Measurements from ENCODE around the gene ROBO4.

Gene ROBO4

DNA sequence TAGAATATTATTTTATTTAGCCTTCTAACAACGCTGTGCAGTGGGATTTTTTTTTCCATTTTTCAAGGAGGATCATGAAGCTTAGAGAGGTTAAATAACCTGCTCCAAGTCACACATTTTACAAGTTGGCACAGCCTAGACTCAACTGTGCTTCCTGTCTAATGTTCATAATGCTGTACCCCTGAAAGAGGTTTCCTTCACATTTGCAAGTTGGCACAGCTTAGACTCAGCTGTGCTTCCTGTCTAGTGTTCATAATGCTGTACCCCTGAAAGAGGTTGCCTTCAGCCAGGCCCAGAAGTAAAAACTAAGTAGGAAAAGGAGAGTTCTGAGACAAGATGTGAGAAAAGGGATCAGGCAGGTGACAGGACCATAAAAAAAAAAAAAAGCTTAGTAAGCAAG, 46.1 kb upstream of the ROBO4 start:
- no peak overlapping the region for H3K4me2 ChIP-seq

DNA sequence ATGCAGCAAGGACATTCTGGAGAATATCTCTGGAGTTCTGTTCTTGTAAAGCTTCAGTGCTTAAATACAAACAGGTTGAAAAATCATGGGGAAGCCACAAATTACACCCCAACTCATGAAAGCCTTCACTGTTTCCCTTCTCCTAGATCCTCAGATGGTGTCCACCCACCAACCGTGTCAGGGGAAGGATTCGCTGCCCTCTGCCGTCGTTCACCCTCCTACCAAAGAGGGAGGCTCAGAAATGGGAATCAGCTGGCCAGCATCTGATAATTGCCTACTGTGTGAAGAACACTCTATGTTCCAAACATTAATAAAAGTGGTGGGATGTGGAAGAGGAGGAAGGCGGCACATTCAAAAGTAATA, 45.6 kb upstream of the ROBO4 start:
- Histone ChIP-seq H3K4me2 (no peak overlapping the region), H3K9ac (no peak overlapping the region), H2AFZ (ENCODE audit: low read depth) (no peak overlapping the region), H3K4me3 (IDR thresholded peaks at IDR 0.05; ENCODE audit: insufficient read depth, low read depth, low read length) (no peak overlapping the region), H3K4me1 (ENCODE audit: low read depth, poor library complexity, severe bottlenecking) (no peaks in the 10 kb centered on the region), H3K27ac (no peak overlapping the region), H3K36me3 (ENCODE audit: insufficient read depth) (no peaks in the 10 kb centered on the region), H4K20me1 (ENCODE audit: insufficient read depth) (no peaks in the 10 kb centered on the region), H3K27me3 (ENCODE audit: insufficient read depth, low read depth) (no peaks in the 10 kb centered on the region), H3K79me2 (ENCODE audit: insufficient read depth, low read depth) (no peaks in the 10 kb centered on the region)
- TF ChIP-seq, protein P1, sequence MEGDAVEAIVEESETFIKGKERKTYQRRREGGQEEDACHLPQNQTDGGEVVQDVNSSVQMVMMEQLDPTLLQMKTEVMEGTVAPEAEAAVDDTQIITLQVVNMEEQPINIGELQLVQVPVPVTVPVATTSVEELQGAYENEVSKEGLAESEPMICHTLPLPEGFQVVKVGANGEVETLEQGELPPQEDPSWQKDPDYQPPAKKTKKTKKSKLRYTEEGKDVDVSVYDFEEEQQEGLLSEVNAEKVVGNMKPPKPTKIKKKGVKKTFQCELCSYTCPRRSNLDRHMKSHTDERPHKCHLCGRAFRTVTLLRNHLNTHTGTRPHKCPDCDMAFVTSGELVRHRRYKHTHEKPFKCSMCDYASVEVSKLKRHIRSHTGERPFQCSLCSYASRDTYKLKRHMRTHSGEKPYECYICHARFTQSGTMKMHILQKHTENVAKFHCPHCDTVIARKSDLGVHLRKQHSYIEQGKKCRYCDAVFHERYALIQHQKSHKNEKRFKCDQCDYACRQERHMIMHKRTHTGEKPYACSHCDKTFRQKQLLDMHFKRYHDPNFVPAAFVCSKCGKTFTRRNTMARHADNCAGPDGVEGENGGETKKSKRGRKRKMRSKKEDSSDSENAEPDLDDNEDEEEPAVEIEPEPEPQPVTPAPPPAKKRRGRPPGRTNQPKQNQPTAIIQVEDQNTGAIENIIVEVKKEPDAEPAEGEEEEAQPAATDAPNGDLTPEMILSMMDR (conservative IDR thresholded peaks at IDR 0.05; ENCODE audit: low read depth, low read length), result no peak

More for the DNA sequence above, 46.1 kb upstream of the ROBO4 start:
- H2AFZ ChIP-seq (ENCODE audit: low read depth), result no peak overlapping the region
- no peaks in the 10 kb centered on the region for H4K20me1 ChIP-seq (ENCODE audit: insufficient read depth)
- no peaks in the 10 kb centered on the region for H3K36me3 ChIP-seq (ENCODE audit: insufficient read depth)
- no peak overlapping the region for H3K9ac ChIP-seq
- H3K4me3 ChIP-seq (IDR thresholded peaks at IDR 0.05; ENCODE audit: insufficient read depth, low read depth, low read length), result no peak overlapping the region
- no peaks in the 10 kb centered on the region for H3K4me1 ChIP-seq (ENCODE audit: low read depth, poor library complexity, severe bottlenecking)
- TF ChIP-seq, protein P1 (conservative IDR thresholded peaks at IDR 0.05; ENCODE audit: low read depth, low read length), result no peak
- H3K79me2 ChIP-seq (ENCODE audit: insufficient read depth, low read depth), result no peaks in the 10 kb centered on the region
- H3K27ac ChIP-seq, result no peak overlapping the region
- no peaks in the 10 kb centered on the region for H3K27me3 ChIP-seq (ENCODE audit: insufficient read depth, low read depth)

DNA sequence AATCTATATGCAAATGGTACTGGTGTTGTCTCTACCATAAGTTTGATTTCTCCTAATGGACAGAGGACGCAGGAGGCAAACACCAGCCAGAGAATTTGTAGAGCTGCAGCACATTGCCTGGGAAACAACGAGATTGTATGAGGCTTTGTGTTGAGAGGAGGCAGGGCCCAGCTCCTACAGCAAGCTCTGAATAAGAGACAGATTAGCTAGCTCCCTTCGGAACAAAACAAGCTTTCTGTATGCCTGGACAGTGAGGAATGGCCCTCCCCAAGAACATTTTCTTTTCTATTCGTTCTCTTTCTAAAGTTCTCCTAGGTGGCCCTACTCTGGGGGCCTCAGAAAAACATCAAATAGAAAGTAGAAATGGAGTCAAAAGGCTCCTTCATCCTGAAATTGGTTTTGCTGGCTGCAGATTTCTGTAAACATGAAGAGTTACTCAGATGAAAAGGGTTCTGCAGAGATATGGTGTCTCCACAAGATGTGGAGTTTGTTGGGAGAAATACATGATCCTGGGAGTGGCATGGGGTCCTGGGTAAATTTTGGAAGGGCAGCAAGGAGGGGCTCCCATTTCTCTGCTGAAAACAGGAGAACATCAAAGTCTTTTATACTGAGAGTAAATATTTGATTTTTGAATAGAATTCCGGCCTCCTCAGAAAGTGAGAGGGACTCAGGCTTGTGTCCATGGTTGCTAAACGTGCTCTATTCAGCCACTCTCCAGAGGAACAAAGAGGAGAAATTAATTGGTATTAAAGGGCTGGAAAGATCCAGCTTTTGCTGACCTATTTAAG, 45.0 kb upstream of the ROBO4 start:
- Histone ChIP-seq H3K4me2 (no peak overlapping the region), H3K4me3 (IDR thresholded peaks at IDR 0.05; ENCODE audit: insufficient read depth, low read depth, low read length) (no peak overlapping the region), H3K79me2 (ENCODE audit: insufficient read depth, low read depth) (no peaks in the 10 kb centered on the region), H3K27me3 (ENCODE audit: insufficient read depth, low read depth) (no peaks in the 10 kb centered on the region), H3K36me3 (ENCODE audit: insufficient read depth) (no peaks in the 10 kb centered on the region), H4K20me1 (ENCODE audit: insufficient read depth) (no peaks in the 10 kb centered on the region), H3K9ac (no peak overlapping the region), H3K4me1 (ENCODE audit: low read depth, poor library complexity, severe bottlenecking) (no peaks in the 10 kb centered on the region), H2AFZ (ENCODE audit: low read depth) (no peak overlapping the region), H3K27ac (no peak overlapping the region)
- TF ChIP-seq, protein P1 (conservative IDR thresholded peaks at IDR 0.05; ENCODE audit: low read depth, low read length), result no peak

DNA sequence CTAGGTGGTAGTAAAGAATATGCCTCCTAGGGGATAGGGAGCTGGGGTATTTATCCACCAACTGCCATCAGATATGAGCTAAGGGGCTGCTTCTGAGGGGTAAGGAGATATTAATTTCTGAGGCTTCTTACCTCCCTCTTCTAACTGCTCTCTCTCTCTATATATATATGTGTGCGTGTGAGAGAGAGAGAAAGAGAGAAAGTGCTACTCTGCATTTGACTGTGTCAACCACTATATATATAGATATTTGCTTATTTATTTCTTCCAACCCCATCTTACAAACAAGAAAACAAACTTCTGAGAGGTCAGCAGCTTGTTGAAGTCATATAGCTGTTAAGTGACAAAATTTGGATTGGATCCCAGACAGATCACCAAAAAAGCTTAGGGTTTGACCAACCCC, 44.0 kb upstream of the ROBO4 start:
- TF ChIP-seq, protein P1 (conservative IDR thresholded peaks at IDR 0.05; ENCODE audit: low read depth, low read length), result no peak
- no peak overlapping the region for H3K4me3 ChIP-seq (IDR thresholded peaks at IDR 0.05; ENCODE audit: insufficient read depth, low read depth, low read length)
- H3K4me2 ChIP-seq, result no peak overlapping the region
- H4K20me1 ChIP-seq (ENCODE audit: insufficient read depth), result no peaks in the 10 kb centered on the region
- H3K27me3 ChIP-seq (ENCODE audit: insufficient read depth, low read depth), result no peaks in the 10 kb centered on the region
- H3K79me2 ChIP-seq (ENCODE audit: insufficient read depth, low read depth), result no peaks in the 10 kb centered on the region
- H3K4me1 ChIP-seq (ENCODE audit: low read depth, poor library complexity, severe bottlenecking), result no peaks in the 10 kb centered on the region
- no peak overlapping the region for H3K27ac ChIP-seq
- no peaks in the 10 kb centered on the region for H3K36me3 ChIP-seq (ENCODE audit: insufficient read depth)
- no peak overlapping the region for H2AFZ ChIP-seq (ENCODE audit: low read depth)
- H3K9ac ChIP-seq, result no peak overlapping the region
